H1 (cell line): ENCODE data around the gene WDFY4. TPM values are rescaled to one million over a fixed set of nuclear protein-coding genes. Genes with fewer than 3 reads are reported as not detected.

Experiments used
- USF2 ChIP-seq: IDR thresholded peaks from 2 replicates; pipeline ENCODE4 v1.6.1; 2011; ENCODE audit warnings: low read length, improper control_type of control experiment
- polyA plus RNA-seq, 7 experiments: library from polyadenylated mRNA; depleted of rRNA in 3 of 7; stranded (reverse) in 5 of 7; unstranded in 2 of 7; fragments of >200 nt in 5 of 7; fragments of 200-250 nt in 2 of 7; gene quantifications; 1 replicate in 5 of 7; 2 replicates in 1 of 7; 4 replicates in 1 of 7; pipeline versions ENCODE4 v1.2.1 to v1.2.3, GENCODE V29; 2011 to 2013; ENCODE audit warnings: missing spikeins in 2 of 7, mixed read lengths in 2 of 7
- total RNA-seq: library from RNA; stranded (reverse); fragmentation: NEBNext Ultra II Directional; extraction: Animal tissue kit (Norgen Biotek cat#: 25700); gene quantifications from 2 replicates; pipeline ENCODE4 v1.2.1, GENCODE V29; 2021

The WDFY4 gene
- total and polyA plus RNA-seq, 2 of the 8 experiments (the other 6 are each of a cell fraction or from before 2014, with no cell fraction given): not detected

DNA sequence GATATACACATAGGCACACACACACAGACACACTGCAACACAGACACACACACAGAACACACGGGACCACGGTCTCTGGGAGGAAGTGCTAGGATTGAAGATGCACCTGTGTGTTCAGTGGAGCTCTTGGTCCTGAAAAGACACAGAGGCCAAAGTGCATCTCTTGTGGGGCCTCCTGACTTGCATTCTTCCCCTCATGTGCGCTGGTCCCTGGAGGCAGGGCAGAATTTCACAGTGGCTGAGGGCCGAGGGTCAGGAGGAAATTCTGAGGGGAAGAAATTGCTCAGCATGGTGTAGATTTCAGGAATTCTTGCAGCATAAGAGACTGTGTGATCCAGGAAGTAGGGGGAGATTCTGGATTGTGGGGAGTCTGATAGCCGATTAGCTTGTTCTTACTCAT lies 35.9 kb downstream of the WDFY4 start (continued):
- TF ChIP-seq USF2: no peak
